Measurements from ENCODE around the gene CYB561D1. TPM values are rescaled to one million over a fixed set of nuclear protein-coding genes. Genes with fewer than 3 reads are reported as not detected.
"Not testable (repeated sequence)": the region's sequence is repeated elsewhere in the genome, so short reads cannot be mapped to it uniquely, and the experiment has no call there.

The CYB561D1 gene, protein sequence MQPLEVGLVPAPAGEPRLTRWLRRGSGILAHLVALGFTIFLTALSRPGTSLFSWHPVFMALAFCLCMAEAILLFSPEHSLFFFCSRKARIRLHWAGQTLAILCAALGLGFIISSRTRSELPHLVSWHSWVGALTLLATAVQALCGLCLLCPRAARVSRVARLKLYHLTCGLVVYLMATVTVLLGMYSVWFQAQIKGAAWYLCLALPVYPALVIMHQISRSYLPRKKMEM
- total RNA-seq (10 to 100 TPM; 40.7 to 41.6 TPM), polyA plus RNA-seq (10 to 100 TPM; 13.6 to 17.1 TPM)

DNA sequence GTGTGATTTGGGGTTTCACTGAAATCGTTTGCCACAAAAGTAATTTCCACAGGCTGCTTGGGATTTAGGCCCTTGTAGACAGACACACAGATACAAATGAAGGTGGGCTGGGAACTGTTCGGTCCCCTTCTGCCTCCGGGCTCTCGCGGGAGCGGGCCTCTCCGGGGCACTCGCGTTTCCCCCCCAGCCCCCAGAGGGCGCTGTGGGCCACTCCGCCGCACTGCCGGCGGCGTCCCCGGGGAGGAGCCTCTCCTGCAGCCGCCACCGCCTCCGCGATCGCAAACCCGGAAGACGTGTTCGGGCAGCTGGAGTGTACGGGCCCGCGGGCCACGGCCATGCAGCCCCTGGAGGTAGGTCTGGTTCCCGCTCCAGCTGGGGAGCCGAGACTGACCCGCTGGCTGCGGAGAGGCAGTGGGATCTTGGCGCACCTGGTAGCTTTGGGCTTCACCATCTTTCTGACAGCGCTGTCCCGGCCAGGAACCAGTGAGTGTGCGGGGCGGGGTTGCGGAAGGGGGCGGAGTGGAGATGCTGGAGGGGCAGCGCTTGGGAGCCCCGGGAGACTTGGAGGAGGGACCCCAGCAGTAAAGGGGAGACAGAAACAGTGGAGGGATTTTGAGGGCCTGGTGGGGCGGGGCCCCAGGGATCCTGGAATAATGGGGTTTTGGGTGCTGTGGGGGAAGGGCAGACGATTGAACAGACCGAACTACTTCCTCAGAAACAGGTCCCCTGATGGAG, at the start of gene CYB561D1:
Gene CYB561D1, plus strand, starts transcription at position 290 of the 735 bp plus-strand sequence. Its CDS starts 46 bp downstream, at position 336.
- peak; percentile 87 to 95 (median 89) for DNase-seq
- Histone ChIP-seq H3K36me3 (ENCODE audit: insufficient read depth, low read length) (peaks cover 17% of the 10 kb centered on the region), H3K9me3 (ENCODE audit: control insufficient read depth in 1 of 2, low read length in 2 of 2) (no peaks in the 10 kb centered on the region), H3K27ac (ENCODE audit: low read depth, low read length) (peak within 1 kb of the TSS; percentile 53), H3K4me1 (ENCODE audit: insufficient read depth, low read length) (peaks cover 57% of the 10 kb centered on the region), H3K4me3 (ENCODE audit: low read length in 2 of 2) (peak within 1 kb of the TSS; percentile 91 to 97), H3K27me3 (ENCODE audit: insufficient read depth, low read length) (no peaks in the 10 kb centered on the region)
- intact Hi-C loops (cut with micrococcal nuclease), result loop anchor here (1.0 to 5.0 kb wide), 8 partner anchors 8 to 488 kb away; partner anchors contain the start of genes AHCYL1 and PSRC1
- Mint-ChIP-seq H3K36me3 (peaks cover 15 to 39% of the 10 kb centered on the region in 2 donors), H3K9me3 (no peaks in the 10 kb centered on the region), H3K4me1 (peaks cover 30 to 60% (median 46%) of the 10 kb centered on the region in 4 donors), H3K27me3 (no peaks in the 10 kb centered on the region), H3K27ac (peak within 1 kb of the TSS; percentile 86 to 95 (median 93)), H3K4me3 (peak within 1 kb of the TSS; percentile 94 to 97 (median 96))
- ChIA-PET CTCF (ENCODE audit: partially characterized antibody) (interaction anchor here (0.6 to 37.2 kb wide), 14 partner anchors 10 to 287 kb away, joined by 3 to 1669 read pairs (median 6); partner anchors contain the start of genes AMIGO1, ATXN7L2, GNAI3 and GPR61), POLR2A (ENCODE audit: partially characterized antibody) (interaction anchor here (1.4 to 23.6 kb wide), 5 partner anchors 10 to 541 kb away, joined by 3 to 438 read pairs (median 206); partner anchors contain the start of genes AMIGO1, ATXN7L2, PSMA5 and STRIP1)

DNA sequence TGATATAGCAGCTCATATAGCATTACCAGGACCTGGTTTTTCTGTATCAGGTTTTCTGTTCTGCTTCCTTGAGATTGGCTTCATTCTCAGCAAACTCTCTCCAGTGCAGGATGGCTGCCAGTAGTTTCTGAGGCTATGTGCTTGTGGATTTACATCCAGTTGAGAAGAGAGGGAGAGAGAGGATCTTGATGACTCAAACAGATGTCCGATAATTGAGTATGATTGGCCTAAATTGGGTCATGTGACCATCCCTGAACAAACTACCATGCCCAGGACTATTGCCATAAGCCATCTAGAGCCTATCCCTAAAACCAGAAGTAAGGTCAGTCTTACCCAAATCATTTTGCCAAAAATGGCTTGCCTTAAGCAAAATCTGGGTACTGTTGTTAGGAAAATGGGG, 49.5 kb upstream of the CYB561D1 start:
- CTCF ChIA-PET (ENCODE audit: partially characterized antibody), result no interaction called here

DNA sequence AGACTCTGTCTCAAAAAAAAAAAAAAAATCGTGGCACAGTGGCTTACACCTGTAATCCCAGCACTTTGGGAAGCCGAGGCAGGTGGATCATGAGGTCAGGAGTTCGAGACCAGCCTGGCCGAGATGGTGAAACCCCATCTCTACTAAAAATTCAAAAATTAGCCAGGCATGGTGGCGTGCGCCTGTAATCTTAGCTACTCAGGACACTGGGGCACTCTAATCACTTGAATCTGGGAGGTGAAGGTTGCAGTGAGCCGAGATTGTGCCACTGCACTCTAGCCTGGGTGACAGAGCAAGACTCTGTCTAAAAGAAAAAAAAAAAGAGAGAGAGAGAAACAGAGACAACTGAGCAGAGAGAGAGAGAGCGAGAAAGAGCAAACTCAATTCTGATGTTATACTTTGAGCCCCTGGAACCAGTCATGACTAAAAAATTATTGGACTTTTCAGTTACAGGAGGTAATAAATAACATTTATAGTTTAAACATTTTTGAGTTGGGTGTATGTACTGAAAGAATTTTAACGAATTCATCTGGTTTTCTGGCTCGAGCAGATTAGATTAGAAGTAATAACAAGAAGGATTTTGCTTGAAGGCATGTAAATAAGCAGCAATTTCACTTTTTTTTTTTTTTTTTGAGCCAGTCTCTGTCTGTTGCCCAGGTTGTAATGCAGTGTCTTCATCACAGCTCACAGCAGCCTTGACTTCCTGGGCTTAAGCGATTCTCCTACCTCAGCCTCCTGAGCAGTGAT, 47.8 kb upstream of the CYB561D1 start:
- intact Hi-C loops (cut with micrococcal nuclease); H3K27me3 ChIP-seq (ENCODE audit: insufficient read depth, low read length); H3K36me3 Mint-ChIP-seq; DNase-seq; H3K27ac ChIP-seq (ENCODE audit: low read depth, low read length); H3K4me1 ChIP-seq (ENCODE audit: insufficient read depth, low read length); H3K4me3 ChIP-seq (ENCODE audit: low read length in 2 of 2); H3K27ac Mint-ChIP-seq; H3K9me3 Mint-ChIP-seq; CTCF ChIA-PET (ENCODE audit: partially characterized antibody); H3K9me3 ChIP-seq (ENCODE audit: control insufficient read depth in 1 of 2, low read length in 2 of 2); POLR2A ChIA-PET (ENCODE audit: partially characterized antibody); H3K4me1 Mint-ChIP-seq; H3K4me3 Mint-ChIP-seq; H3K36me3 ChIP-seq (ENCODE audit: insufficient read depth, low read length): not testable (repeated sequence)
- peaks cover 18 to 20% of the 10 kb centered on the region in 2 donors for H3K27me3 Mint-ChIP-seq

More for the DNA sequence above, 49.5 kb upstream of the CYB561D1 start:
- POLR2A ChIA-PET (ENCODE audit: partially characterized antibody), result no interaction called here
- Mint-ChIP-seq H3K9me3 (no peaks in the 10 kb centered on the region), H3K36me3 (no peaks in the 10 kb centered on the region), H3K27me3 (peaks cover 10% of the 10 kb centered on the region in 2 donors), H3K4me1 (no peaks in the 10 kb centered on the region), H3K27ac (no peak overlapping the region), H3K4me3 (no peak overlapping the region)
- H3K4me3 ChIP-seq (ENCODE audit: low read length in 2 of 2), result no peak overlapping the region
- no peaks in the 10 kb centered on the region for H3K36me3 ChIP-seq (ENCODE audit: insufficient read depth, low read length)
- no peak for DNase-seq
- H3K27me3 ChIP-seq (ENCODE audit: insufficient read depth, low read length), result peaks cover 3% of the 10 kb centered on the region
- no peak overlapping the region for H3K27ac ChIP-seq (ENCODE audit: low read depth, low read length)
- intact Hi-C loops (cut with micrococcal nuclease), result no loop called here
- H3K4me1 ChIP-seq (ENCODE audit: insufficient read depth, low read length), result no peaks in the 10 kb centered on the region
- no peaks in the 10 kb centered on the region for H3K9me3 ChIP-seq (ENCODE audit: control insufficient read depth in 1 of 2, low read length in 2 of 2)

DNA sequence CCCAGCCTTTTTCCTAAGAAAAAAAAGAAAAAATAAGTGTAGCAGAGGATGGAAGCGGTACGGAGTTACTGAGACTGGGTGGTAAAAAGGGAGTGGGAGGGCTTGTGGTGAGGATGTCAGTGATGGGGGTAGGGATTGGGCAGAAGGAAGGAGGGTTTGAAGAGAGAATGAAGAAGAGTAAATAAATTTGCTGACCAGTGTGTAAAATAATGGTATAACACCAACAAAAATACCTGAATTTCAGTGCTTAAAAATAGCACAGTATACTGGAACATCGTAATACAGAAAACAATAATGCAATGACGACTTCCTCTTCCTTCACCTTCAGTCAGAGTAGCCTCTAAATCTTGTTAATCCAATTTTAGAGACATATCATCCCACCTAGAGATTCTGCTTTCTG, 46.4 kb upstream of the CYB561D1 start:
- POLR2A ChIA-PET (ENCODE audit: partially characterized antibody), result no interaction called here
- Mint-ChIP-seq H3K27ac (no peak overlapping the region), H3K36me3 (no peaks in the 10 kb centered on the region), H3K27me3 (peaks cover 21 to 23% of the 10 kb centered on the region in 2 donors), H3K9me3 (peaks cover 0 to 13% (median 3%) of the 10 kb centered on the region in 8 donors), H3K4me3 (no peak overlapping the region), H3K4me1 (no peaks in the 10 kb centered on the region)
- peaks cover 3% of the 10 kb centered on the region for H3K27me3 ChIP-seq (ENCODE audit: insufficient read depth, low read length)
- intact Hi-C loops (cut with micrococcal nuclease), result no loop called here
- no peak for DNase-seq
- CTCF ChIA-PET (ENCODE audit: partially characterized antibody), result no interaction called here
- no peak overlapping the region for H3K4me3 ChIP-seq (ENCODE audit: low read length in 2 of 2)
- H3K36me3 ChIP-seq (ENCODE audit: insufficient read depth, low read length), result no peaks in the 10 kb centered on the region
- H3K27ac ChIP-seq (ENCODE audit: low read depth, low read length), result no peak overlapping the region
- H3K9me3 ChIP-seq (ENCODE audit: control insufficient read depth in 1 of 2, low read length in 2 of 2), result no peaks in the 10 kb centered on the region
- no peaks in the 10 kb centered on the region for H3K4me1 ChIP-seq (ENCODE audit: insufficient read depth, low read length)

DNA sequence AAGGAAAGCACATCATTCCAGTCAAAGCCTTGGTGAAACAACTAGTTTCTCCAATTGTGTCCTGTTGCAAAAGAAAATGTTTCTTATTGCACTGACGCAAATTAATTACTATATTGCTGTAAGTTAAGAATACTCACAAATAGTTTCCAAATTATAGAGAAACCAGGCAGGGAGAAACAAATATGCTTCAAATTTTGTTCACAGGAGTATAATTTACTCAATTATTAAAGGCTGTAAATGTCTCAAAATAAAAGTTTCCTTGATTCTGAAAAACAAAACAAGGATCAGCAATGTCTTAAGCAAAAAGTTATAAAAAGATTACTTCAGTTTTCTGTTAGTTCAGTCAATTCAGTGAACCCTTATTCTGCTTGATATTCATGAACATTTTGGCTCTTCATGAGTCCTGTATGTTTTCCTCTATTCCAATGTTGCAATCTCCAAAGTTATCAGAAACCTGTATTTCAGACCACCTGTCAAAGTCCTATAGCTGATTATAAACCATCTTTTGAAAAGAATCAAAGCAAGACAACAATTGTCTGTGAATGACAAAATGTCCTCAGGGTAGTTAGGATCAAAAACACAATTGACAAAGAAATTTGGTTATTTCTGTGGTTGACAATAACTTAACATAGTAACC, 39.3 kb upstream of the CYB561D1 start:
- Mint-ChIP-seq H3K36me3 (peaks cover 2 to 5% of the 10 kb centered on the region in 2 donors), H3K4me1 (no peaks in the 10 kb centered on the region), H3K27me3 (peaks cover 27 to 40% of the 10 kb centered on the region in 2 donors), H3K27ac (no peak overlapping the region), H3K4me3 (no peak overlapping the region), H3K9me3 (peaks cover 5 to 38% (median 23%) of the 10 kb centered on the region in 8 donors)
- H3K36me3 ChIP-seq (ENCODE audit: insufficient read depth, low read length), result no peaks in the 10 kb centered on the region
- H3K4me1 ChIP-seq (ENCODE audit: insufficient read depth, low read length), result no peaks in the 10 kb centered on the region
- CTCF ChIA-PET (ENCODE audit: partially characterized antibody), result no interaction called here
- H3K27ac ChIP-seq (ENCODE audit: low read depth, low read length), result no peak overlapping the region
- peaks cover 0 to 4% of the 10 kb centered on the region in 2 donors for H3K9me3 ChIP-seq (ENCODE audit: control insufficient read depth in 1 of 2, low read length in 2 of 2)
- no peak overlapping the region for H3K4me3 ChIP-seq (ENCODE audit: low read length in 2 of 2)
- no peak for DNase-seq
- H3K27me3 ChIP-seq (ENCODE audit: insufficient read depth, low read length), result no peaks in the 10 kb centered on the region
- intact Hi-C loops (cut with micrococcal nuclease), result no loop called here
- POLR2A ChIA-PET (ENCODE audit: partially characterized antibody), result no interaction called here

DNA sequence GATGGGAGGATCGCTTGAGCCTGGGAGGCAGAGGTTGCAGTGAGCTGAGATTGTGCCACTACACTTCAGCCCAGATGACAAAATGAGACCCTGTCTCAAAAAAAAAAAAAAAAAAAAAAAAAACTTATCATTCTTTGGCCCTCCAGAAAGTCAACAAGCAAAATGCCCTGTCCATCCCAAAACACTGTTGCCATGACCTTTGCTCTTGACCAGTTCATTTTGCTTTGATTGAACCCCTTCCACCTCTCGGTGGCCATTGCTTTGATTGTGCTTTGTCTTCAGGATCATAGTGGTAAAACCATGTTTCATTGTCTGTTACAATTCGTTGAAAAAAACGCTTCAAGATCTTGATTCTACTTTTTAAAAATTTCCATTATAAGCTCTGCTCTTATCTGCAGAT, 36.1 kb upstream of the CYB561D1 start:
- Mint-ChIP-seq H3K4me1 (no peaks in the 10 kb centered on the region), H3K9me3 (peaks cover 5 to 28% (median 19%) of the 10 kb centered on the region in 8 donors), H3K27ac (no peak overlapping the region), H3K4me3 (no peak overlapping the region), H3K36me3 (peaks cover 2 to 5% of the 10 kb centered on the region in 2 donors), H3K27me3 (peaks cover 23 to 42% of the 10 kb centered on the region in 2 donors)
- DNase-seq, result no peak
- POLR2A ChIA-PET (ENCODE audit: partially characterized antibody), result interaction anchor here (0.8 kb wide), 1 partner anchor 39 kb away, joined by 4 read pairs; no protein-coding TSS in a partner anchor
- Histone ChIP-seq H3K27ac (ENCODE audit: low read depth, low read length) (no peak overlapping the region), H3K9me3 (ENCODE audit: control insufficient read depth in 1 of 2, low read length in 2 of 2) (peaks cover 0 to 4% of the 10 kb centered on the region in 2 donors), H3K27me3 (ENCODE audit: insufficient read depth, low read length) (peaks cover 6% of the 10 kb centered on the region), H3K36me3 (ENCODE audit: insufficient read depth, low read length) (no peaks in the 10 kb centered on the region), H3K4me3 (ENCODE audit: low read length in 2 of 2) (no peak overlapping the region), H3K4me1 (ENCODE audit: insufficient read depth, low read length) (no peaks in the 10 kb centered on the region)
- intact Hi-C loops (cut with micrococcal nuclease), result no loop called here
- CTCF ChIA-PET (ENCODE audit: partially characterized antibody), result no interaction called here
